NCI-H748 (cell line): ENCODE results near the gene DLK2.
"Not testable (repeated sequence)": the region's sequence is repeated elsewhere in the genome, so short reads cannot be mapped to it uniquely, and the experiment has no call there.

Source experiments
- DNase-seq: peaks from one replicate; lab custom pipeline; 2025; ENCODE audit not compliant: unreplicated experiment; lab: John Stamatoyannopoulos, UW

Gene DLK2

GRCh38 chr6:43428112-43428570, 27.2 kb downstream of the DLK2 start:
- no peak for DNase-seq

- peak; percentile 98 for DNase-seq
These were observed 27.8 kb downstream of the DLK2 start, which contains the start of gene ABCC10 for GRCh38 chr6:43427406-43428111. Gene ABCC10, plus strand, starts transcription at chr6:43427541. Its CDS starts 438 bp downstream, at chr6:43427979.

GRCh38 chr6:43426928-43427405, 28.4 kb downstream of the DLK2 start:
- no peak for DNase-seq

GRCh38 chr6:43425083-43425482, 30.3 kb downstream of the DLK2 start:
- DNase-seq = not testable (repeated sequence)

DNA sequence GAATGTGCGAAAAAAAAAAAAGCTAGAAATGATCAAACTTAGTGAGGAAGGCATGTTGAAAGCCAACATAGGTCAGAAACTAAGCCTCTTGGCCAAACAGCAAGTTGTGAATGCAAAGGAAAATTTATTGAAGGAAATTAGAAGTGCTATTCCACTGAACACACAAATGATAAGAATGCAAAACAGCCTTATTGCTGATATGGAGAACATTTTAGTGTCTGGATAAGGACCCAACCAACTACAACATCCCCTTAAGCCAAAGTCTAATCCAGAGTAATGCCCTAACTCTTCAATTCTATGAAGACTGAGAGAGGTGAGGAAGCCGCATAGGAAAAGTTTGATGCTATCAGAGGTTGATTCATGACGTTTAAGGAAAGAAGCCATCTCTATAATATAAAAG, 33.5 kb downstream of the DLK2 start:
- no peak for DNase-seq

DNA sequence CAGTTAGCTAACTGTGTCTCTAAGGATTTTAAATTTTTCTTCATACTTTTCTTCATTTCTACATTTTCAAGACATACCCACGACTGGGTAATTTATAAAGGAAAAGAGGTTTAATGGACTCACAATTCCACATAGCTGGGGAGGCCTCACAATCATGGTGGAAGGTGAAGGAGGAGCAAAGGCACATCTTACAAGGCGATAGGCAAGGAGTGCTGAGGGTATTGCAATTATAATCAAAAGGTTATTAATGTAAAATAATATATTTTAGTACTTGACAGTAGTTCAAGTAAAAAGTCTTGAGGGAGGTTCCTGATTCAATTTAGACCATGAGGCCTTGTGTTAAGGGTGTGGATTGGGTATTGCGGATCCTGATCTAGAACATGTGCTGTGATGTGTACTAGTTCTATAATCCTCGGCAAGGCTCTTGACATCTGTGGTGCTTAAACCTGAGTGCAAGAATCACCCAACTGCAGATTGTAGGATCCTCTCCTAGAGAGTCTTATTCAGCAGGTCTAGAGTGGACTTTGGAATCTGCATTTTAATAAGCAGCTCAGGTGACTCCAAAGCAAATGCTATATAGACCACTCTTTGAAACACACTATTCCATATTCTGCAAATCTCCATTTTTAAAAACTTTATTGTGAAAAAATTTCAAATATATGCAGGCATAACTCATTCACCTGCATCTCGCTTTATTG, 35.2 kb downstream of the DLK2 start:
- no peak for DNase-seq

DNA sequence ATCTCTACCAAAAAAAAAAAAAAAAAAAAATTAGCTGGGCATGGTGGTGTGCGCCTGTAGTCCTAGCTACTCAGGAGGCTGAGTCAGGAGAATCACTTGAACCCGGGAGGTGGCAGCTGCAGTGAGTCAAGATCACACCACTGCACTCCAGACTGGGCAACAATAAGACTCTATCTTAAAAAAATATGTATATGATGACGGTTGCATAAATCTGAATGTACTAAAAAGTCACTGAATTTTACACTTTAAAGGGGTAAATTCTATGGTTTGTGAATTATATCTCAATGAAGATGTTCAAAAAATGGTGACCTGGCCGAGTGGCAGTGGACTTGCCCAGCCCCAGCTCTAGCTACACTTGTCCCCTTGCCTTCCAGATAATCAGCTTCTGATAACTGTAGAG, 38.4 kb downstream of the DLK2 start:
- DNase-seq = no peak

DNA sequence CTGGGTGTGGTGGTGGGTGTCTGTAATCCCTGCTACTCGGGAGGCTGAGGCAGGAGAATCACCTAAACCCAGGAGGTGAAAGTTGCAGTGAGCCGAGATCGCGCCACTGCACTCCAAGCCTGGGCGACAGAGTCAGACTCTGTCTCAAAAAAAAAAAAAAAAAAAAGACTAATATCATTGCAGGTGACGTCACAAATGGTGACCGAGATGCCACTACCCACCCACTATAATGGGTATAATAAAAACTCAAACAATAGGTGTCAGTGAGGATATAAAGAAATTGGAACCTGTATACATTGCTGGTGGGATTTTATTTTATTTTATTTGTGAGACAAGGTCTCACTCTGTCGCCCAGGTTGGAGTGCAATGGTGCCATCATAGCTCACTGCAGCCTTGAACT, 40.1 kb downstream of the DLK2 start:
- DNase-seq = not testable (repeated sequence)

DNA sequence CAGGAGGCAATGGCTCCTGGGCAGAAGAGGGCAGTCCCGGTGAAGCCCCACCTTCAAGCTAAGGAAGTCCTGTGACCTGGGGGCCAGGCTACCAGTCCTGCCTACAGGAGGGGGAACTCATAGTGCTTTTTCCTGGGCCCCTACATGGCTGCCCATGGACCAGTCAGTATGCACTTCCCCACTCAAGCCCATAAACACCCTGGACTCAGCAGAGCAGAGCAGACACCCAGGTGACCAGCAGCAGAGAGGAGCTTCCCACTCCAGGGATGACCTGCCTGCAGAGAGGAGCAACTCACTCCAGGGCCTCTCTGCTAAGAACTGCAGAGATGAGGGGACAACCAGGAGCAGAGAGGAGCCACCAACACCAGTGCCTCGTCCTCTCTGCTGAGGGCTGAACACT, 42.3 kb downstream of the DLK2 start:
- no peak for DNase-seq

DNA sequence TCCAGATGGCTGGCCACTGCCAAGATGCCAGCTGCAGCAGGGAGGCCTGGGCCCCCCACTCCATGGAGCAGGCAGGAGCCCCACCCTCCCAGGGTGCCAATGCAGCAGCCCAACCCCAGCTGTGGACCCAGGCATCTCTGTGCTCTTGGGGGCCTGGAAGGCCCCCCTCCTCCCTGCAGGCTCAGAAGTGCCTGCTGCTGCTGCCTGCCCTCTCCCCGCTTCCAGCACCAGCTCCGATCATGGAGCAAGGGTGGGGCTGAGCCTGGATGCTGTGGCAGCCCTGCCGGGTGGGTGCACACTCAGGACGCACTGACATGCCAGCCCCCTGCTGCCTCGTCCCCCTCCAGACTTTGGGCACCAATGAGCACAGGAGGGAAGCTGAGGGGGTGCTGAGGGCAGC, 42.8 kb downstream of the DLK2 start:
- no peak for DNase-seq

- DNase-seq = not testable (repeated sequence)
These were observed 44.6 kb downstream of the DLK2 start for GRCh38 chr6:43410776-43411175.

GRCh38 chr6:43408259-43408658, 47.1 kb downstream of the DLK2 start:
- no peak for DNase-seq

DNA sequence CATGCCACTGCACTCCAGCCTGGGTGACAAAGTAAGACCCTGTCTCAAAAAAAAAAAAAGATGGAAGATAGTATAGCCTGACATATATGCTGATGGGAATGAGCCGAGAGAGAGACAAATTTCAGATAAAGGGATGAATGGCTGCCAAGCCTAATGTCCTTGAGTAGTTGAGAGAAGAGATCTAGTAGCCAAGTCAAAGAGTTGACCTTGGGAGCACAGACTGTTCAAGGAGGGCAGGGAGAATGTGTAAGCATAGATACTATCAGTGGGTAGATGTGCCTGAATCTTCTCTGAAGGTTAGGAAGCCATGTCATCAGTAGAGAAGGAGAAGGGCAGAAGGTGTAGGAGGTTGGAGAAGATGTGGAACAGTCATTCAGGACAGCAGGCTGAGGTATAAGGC, 48.1 kb downstream of the DLK2 start:
- DNase-seq = no peak

GRCh38 chr6:43405354-43405753, 50.0 kb downstream of the DLK2 start:
- DNase-seq = no peak

DNA sequence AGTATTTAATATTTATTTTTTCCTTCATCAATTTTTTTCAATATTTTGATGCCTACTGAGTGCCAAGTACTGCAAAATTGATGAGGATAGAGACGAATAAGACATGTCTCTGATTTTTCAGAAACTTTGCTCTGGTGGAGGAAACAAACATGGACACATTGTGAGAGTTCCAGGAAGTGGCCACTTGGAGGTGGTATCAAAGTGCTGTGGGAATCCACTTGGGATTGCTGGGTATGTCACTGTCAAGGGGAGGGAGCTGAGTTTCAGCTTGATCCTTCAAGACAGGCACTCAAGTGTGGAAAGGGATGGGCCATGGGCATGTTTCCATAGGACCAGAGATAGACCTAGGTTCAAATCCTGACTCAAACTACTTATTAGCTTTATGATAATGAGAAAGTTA, 52.5 kb downstream of the DLK2 start:
- no peak for DNase-seq

GRCh38 chr6:43401730-43402129, 53.6 kb downstream of the DLK2 start:
- no peak for DNase-seq
